Suppressor macrophage treated with lipopolysaccharide for 1 hour (primary cell): Measurements from ENCODE around the gene HOXA13.

Experiments used
- DNase-seq, 3 donors: peaks; one replicate each; pipeline ENCODE4 v3.0.0-alpha.2; 2020 to 2022

Gene HOXA13

GRCh38 chr7:27180431-27181420 is 19.2 kb downstream of the HOXA13 start:
- no peak for DNase-seq

GRCh38 chr7:27179503-27180430 is 20.1 kb downstream of the HOXA13 start:
- DNase-seq: peak; percentile 81 to 91 (median 89)

DNA sequence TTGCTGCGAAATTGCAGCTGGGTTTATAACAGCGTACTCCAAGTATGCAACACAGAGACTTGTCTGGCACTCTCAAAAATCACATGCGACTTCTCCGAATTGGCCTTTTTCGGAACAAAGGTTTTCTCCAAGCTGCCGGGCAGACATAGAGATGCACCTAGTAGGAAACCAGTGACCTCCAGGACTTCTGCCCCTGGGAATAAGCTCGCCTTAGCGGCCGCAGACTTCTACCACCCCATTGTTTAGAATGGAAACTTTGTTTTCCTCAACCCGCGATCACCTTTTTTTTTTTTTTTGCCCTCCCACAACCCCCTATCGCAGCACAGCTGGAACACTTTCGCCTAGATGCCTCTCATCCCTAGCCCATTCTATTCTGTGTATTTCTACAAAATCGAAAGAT is 20.9 kb downstream of the HOXA13 start:
- DNase-seq: no peak

DNA sequence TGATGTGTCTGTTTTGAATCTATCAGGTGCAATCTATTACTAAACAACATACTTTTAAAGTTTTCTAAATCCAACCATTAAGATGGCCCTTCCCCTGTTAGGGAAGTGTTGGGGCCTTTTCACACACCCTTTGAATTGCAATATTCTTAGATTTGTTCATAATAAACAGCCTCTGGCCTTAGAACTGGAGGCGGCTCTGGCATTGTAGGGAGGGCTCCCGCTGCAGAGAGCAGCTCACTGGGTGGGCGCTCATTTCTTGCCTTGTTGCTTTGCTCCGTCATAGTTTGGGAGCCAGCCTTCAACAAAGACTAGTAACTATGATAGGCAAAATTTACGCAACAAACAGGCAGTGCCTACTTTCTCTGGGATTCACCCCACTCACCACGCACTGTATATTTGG is 21.5 kb downstream of the HOXA13 start:
- DNase-seq: no peak

- DNase-seq: no peak
Measured at GRCh38 chr7:27177795-27178320, 22.0 kb downstream of the HOXA13 start.

DNA sequence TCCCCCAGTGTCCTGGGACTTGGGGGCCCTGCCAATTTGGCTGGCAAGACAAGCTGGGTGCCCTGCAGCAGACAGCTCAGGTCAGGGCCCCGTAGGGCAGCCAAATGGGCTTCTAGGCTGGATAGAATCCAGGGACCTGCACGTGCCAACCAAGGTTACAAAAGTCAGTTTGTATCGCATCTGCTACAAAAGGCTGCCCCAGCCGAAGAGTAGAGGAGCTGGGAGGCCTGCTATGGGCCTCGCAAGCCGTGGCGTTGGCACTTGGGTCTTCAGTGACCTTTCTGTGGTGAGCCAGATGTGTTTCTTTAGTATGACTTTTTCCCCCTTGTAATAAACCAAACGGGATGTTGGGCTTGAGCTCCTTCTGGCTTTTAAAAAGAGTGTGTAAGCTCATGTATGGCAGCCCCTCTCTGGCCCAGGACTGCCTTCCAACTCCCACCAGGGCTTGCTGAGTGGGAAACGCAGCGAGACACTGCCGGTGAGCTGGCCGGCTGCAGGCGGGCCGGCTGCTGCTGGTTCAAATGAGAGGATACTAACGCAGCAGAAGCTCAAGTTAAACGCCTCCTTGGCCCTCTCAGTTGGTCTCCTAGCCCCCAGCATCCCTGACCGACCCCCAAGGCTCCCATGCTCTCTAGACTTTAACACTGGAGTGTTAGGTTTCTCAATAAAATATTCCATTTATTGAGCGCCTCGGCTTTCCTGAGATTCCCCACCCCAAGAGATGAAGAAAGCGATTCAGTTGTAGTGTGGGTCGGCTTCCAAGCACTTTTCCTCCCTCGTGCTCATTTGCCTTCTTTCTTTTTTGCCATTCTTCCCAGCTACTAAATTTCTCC is 22.7 kb downstream of the HOXA13 start:
- DNase-seq: no peak

DNA sequence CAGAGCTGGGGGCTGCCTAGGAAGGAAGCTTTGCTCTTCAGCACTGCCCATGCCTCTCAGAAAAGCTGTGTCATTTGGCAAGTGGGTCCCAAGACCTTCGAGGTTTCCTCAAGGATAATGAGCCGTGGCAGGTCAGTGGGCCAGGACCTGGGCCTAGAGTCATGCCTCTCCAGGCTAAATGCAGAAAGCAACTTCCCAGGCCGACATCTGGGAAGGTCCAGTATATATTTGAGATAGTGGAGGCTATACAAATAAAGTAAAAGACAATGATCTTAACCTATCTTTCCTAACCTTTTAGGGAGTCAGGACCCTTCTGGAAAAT is 23.4 kb downstream of the HOXA13 start:
- DNase-seq: no peak

GRCh38 chr7:27175626-27176523 is 24.0 kb downstream of the HOXA13 start:
- no peak for DNase-seq

- DNase-seq: no peak
Measured at GRCh38 chr7:27174874-27175625, 24.8 kb downstream of the HOXA13 start.

DNA sequence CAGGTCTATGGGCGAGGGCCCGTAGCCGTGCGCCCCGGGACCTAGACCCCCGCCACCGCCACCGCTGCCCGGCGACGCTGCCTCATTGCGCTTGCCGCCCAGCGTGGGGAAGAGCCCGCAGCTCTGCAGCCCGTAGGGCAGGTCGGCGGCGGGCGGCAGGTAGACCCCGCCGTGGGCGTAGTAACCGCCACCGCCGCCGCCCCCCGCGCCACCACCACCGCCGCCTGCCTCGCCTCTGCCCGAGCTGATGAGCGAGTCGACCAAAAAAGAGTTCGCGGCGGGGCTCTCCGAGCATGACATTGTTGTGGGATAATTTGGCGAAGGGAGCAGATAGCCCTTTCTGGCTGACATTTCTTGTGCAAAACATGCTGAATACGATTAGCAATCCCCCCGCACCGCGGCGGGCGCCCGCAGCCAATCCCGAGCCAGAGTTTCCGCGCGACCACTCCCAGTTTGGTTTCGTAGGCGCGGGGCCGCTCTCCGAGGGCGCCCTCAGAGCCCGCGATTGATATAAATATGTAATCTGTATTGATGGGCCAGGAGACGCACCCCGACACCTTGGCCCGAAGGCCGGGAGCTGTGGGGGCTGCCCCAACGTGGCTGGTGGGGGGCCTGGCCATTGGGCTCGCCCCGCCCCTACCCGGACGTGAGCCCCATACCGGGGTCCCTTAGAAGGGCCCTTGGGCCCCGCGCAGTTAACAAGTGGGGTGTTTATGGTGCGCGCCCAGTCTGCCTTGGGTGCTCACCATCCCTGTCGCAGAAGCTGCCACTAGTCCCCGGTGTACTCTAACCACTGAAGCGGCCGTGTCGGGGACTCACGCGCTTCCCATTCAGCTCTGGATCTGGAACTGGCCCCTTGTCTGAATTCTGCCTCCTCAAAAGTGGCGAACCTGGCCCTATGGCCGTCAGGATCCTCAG is 25.7 kb downstream of the HOXA13 start, which contains the start of gene HOXA10:
Gene HOXA10, minus strand, starts transcription at position 365 of the 918 bp plus-strand sequence. Its CDS starts 14 bp downstream, at position 351.
- no peak for DNase-seq

DNA sequence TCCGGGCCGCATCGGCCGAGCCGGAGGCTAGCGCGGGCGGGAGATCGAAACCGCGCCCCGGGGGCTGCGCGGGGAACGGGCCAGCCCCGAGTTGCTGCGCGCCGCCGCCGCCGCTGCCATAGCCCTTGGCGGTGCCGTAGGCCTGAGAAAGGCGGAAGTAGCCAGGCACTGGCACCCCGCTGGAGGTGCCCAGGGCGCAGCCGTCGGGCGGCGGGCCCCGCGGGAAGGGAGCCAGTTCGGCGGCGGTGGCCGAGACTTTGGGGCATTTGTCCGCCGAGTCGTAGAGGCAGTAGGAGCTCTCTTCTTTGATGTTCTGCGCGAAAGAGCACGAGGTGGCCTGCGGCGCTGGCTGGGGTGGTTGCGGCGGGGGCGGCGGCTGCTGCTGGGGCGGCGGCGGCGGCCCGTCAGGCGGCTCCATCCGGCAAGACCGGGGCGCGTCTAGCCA is 26.4 kb downstream of the HOXA13 start:
- DNase-seq: peak; percentile 69 to 83 (median 77)

DNA sequence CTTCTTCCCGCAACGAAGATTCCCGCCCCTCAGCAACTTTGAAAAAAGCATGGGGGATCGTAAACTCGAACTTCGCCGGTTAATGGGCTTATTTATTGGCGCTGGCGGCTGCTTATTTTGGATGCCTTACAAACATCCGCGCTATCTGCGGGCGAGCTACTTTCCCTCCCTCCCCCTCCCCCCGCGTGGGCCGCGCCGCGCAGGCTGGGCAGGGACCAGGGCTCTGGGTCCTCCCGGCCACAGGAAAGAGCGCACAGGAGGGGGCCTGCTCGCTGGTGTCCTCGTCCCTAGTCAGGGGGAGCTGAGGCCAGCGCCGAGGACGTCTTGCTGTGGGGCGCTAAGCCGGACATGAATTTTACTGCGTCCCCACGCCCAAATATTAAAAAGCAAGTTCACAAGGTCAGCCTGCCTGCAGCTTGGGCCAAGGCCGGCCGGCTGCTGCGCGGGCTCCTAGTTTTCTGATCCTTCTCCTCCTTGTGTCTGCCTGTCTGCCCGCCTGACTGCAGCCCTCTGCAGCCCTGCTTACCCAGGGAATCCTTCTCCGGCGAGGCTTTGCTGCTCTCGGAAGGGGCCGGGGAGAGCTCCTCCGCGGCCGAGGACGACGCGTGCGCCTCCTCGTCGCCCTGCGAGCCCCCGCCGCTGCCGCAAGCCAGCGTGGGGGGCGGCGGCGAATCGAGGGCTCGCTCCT is 26.9 kb downstream of the HOXA13 start:
- peak in 1 of 3 donors; percentile 30 for DNase-seq

DNA sequence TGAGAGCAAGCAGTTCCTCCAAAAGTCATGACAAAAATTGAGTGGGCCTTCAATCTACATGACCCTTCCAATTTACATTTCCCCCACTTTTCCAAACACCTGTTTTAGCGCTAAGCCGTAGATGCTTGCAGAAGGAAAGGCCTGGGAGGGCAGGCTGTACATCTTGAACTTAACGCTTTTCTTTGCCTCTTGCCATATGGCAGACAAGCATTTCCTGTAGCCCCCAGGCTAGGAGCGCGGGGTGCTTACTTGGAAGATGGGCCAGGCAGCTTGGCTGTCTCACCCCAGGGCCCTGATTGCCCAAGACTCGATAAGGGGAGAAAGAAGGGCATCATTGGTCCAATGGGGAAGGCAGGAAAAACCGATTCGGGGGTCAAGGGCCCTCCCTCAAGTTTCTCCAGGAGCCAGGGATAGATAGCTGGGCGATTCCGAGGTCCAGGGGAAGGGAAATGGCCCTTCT is 27.5 kb downstream of the HOXA13 start:
- DNase-seq: no peak

GRCh38 chr7:27171637-27172314 is 28.1 kb downstream of the HOXA13 start:
- peak in 1 of 3 donors; percentile 27 for DNase-seq

DNA sequence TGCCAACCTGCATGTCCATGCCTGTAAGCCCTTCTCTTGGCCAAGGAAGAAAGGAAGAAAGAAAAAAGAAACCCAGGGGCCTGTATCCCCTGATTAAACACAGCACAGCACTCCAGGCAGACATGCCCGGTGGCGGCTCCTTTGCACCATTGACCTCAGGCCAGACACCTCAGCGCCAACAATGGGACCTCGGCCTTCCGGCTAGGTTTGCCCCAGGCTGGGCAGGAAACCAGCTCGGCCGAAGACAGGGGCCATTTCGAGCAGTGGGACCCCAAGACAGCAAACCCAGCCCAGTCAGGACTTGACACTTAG is 28.6 kb downstream of the HOXA13 start:
- DNase-seq: no peak

- no peak for DNase-seq
Measured at GRCh38 chr7:27170426-27171324, 29.2 kb downstream of the HOXA13 start.
